ENCODE data around the gene MYO3B.

The MYO3B gene

GRCh38 chr2:170696948-170697347 is 519.0 kb downstream of the MYO3B start:
- no peak for TF ChIP-seq CTCF (IDR thresholded peaks at IDR 0.05)

- TF ChIP-seq CTCF (IDR thresholded peaks at IDR 0.05), result no peak
These were observed 523.1 kb downstream of the MYO3B start for GRCh38 chr2:170701011-170701410.

- no peak for TF ChIP-seq CTCF (IDR thresholded peaks at IDR 0.05)
These were observed 526.0 kb downstream of the MYO3B start for GRCh38 chr2:170703776-170704476.
